HG03460 (cell line): ENCODE data around the gene GSDME.

Source experiments
- ATAC-seq: cut with Tn5 transposase; IDR thresholded peaks from one replicate; pipeline ENCODE4 v1.9.1; 2021; ENCODE audit not compliant: unreplicated experiment

GSDME gene

DNA sequence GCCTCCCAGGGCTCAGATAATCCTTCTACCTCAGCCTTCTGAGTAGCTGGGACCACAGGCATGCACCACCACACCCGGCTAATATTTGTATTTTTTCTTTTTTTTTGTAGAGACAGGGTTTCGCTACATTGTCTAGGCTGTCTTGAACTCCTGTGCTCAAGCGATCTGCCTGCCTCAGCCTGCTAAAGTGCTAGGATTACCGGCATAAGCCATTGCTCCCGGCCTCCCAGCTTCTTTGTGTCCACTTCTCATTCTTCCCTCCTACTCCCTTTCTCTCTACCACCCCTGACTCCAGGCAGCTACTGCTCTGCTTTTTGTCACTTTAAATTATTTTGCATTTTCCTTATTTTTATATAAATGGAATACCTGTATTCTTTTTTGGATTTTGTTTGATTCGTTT lies 100.7 kb downstream of the GSDME start:
- no peak for ATAC-seq

DNA sequence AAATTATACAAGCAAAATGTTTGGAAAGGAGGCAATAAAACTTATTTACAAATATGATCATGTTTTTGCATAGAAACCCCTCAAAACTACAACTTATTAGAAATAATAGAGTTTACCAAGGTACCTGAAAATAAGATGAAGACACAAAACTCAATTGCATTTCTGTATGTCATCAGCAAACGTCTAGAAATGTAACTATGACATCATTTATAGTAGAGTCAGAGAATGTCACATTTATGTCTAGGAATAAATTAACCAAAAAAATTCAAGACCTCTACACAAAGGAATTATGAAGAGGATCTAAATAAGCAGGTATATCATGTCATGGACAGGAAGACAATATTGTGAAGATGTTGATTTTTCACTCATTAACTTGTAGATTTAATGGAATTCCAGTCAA lies 103.0 kb downstream of the GSDME start:
- no peak for ATAC-seq

DNA sequence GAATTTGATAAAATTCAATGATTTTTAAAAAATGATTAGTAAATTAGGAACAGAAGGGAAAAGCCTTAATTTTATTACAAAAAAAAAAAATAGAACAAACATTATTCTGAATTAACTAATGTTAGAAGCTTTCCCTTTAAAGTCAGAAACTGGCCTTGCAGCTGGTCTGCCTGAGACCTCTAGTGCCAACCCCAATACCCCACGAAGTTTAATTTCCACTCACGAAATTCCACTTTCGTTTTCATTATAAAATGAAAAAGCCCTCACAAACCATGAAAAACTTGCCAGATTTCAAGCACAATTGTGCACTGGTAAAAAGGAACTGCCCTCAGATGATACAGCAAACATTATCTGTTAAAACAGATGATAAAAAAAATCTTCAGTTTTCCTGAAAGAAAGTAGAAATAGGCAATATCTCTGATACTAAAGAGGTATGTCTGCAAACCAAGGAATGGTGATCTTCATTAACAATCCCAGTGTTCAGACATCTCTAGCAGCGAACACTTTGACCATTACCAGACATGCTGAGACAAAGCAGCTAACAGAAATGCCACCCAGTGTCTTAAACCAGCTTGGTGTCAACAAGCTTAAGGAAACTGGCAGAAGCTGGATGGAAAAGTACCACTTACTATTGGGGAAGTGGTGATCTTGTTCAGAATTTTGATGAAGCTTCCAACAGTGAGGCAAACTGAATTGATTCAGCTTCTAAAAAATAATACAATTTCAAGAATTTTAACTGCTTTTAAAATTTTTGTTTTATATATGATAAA lies 103.8 kb downstream of the GSDME start:
- no peak for ATAC-seq

DNA sequence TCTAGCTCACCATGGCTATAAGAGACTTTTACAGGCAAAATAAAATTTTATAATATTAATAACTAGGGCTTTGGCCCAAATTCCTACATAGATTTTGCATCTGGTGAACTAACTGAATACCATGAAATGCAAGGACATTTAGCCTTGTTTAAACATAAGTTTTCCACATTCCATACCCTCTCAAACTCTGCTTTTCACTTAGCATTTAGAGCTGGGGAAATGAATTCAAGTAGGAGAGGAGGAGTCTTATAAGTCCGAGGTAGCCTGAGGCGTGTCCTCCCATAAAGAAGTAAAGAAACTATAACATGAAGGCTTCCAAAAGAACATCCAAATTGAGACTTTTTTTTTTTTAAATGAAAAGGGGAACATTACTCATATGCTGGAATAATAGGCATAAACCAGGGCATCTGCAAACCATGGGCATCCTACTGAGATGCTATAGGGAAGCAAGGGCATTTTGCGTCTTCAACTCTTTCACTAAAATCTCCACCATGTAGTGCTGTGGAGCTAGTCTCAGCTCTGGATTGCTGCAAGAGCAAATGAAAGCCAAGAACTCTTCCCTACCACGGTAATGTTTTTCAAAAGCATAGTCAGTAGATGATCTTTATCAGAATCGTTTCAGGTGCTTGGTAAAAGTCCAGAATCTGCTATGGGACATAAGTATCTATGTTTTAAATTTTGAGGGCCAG lies 104.9 kb downstream of the GSDME start:
- ATAC-seq = no peak
